Cardiac septum (tissue), 1 donor: ENCODE data around the gene RAB5A. TPM values are rescaled to one million over a fixed set of nuclear protein-coding genes. Genes with fewer than 3 reads are reported as not detected.
"Not testable (repeated sequence)": the region's sequence is repeated elsewhere in the genome, so short reads cannot be mapped to it uniquely, and the experiment has no call there.

ENCODE experiments used
- DNase-seq: peaks from one replicate; pipeline ENCODE4 v3.0.0-alpha.2; 2020; ENCODE audit warnings: low spot score
- intact Hi-C: fragments of 100-400 bp; cut with DNase I; formaldehyde crosslinking; loops from one replicate; pipeline ENCODE4 v1.14.0; 2022
- total RNA-seq: library from RNA; stranded (reverse); fragmentation: NEBNext Ultra II Directional; extraction: Animal tissue kit (Norgen Biotek cat#: 25700); gene quantifications from one replicate; pipeline ENCODE4 v1.2.1, GENCODE V29; 2021
- donor health status: DM: no; HTN: no; CAD: no.

RAB5A gene
- total RNA-seq, 1 donor from 2014 or later: 66.0 TPM

DNA sequence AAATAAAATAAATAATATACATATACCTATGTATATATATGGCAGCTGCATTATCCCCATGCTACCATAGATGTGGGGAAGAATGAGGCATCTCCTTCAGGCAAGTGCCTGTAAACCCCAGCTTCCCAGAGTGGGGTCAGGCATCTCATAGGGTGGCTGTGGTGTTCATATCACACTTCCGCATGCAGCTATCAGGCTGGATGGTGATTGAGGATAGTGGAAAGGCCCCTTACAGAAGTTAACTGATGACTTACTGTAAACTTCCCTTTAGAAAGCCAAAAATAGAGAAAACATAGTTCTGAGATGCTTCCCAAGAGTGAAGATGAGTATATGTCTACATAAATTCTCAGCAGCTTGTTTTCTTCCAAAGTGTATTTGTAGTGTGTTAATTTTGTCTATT is 68.6 kb downstream of the RAB5A start:
- no peak for DNase-seq
- intact Hi-C loops: no loop called here

DNA sequence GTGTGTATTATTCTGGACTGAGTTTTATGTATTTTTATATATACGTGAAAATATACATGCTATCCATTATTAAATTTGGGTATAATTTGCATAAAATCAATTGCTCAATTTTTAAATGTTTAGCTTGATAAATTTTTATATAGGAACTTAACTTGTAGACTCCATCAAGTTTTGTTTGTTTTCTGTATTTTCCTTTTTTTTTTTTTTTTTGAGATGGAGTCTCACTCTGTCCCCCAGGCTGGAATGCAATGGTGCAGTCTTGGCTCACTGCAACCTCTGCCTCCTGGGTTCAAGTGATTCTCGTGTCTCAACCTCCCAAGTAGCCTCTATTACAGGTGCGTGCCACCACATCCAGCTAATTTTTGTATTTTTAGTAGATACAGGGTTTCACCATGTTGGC is 69.2 kb downstream of the RAB5A start:
- intact Hi-C loops, DNase-seq: not testable (repeated sequence)

DNA sequence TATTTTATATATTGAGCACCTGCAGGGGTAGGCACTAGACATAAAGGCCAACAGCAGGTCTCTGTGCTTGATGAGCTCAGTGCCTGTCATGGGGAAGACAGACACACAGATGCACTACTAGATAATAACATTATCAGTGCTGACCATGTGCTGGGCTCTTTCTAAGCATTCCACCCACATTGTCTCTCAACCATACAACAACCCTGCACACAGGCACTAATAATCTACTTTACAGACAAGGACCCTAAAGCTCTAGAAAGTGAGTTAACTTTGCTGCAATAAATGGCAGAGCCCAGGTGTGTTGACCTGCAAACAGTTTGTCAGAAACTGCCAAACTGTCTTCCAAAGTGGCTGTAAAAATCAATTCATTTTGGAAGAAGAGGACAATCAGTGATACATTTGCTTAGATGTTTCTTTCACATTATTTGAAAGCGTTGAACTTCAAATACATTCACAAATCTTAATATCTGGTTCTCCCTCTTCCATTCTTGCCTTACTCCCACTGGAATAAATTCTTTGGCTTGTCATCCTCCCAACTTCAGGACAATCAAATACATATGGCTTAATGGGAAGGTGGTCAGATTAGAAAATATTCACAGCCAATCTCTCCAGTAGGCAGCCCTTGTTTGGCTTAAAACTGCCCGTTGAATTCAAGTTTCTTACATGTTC is 76.2 kb downstream of the RAB5A start:
- intact Hi-C loops: no loop called here
- DNase-seq: no peak

DNA sequence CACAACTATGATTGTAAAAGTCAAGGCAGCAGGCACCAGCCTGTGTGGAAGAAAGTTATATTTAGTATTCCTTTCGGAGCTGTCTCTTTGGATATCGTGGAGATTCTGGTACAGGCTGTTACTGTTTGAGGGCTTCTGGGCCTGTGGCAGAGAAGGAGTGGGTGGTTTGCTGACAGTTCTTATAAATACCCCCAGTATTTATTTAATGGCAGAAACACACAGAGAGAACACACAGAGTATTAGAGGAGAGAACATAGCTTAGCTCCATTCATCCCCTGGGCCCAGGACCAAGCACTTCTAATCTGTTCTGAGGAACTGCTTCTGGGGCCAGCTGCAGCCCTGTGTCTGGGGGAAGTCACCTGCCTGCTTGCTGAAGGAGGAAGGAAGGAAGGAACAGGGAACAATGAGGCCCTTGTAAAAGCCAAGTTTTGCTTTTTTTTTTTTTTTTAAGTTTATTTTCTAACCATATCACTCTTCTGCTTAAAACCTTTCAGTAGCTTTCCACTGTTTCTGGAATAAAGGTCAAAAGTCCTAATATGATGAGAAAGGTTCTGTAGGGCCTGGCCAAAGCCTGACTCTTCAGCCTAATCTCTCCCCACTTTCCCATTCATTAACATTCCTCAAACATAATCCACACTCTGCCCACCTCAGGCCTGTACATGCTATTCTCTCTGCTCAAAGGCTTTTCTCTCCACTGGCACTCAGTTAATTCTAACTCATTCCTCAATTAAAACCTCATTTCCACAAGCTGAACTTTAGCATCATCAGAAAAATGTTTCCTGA is 76.9 kb downstream of the RAB5A start:
- DNase-seq: peak; percentile 83

GRCh38 chr3:20027136-20027535 is 80.2 kb downstream of the RAB5A start:
- intact Hi-C loops: no loop called here
- no peak for DNase-seq

More for the DNA sequence above, 76.9 kb downstream of the RAB5A start:
- intact Hi-C loops: no loop called here

DNA sequence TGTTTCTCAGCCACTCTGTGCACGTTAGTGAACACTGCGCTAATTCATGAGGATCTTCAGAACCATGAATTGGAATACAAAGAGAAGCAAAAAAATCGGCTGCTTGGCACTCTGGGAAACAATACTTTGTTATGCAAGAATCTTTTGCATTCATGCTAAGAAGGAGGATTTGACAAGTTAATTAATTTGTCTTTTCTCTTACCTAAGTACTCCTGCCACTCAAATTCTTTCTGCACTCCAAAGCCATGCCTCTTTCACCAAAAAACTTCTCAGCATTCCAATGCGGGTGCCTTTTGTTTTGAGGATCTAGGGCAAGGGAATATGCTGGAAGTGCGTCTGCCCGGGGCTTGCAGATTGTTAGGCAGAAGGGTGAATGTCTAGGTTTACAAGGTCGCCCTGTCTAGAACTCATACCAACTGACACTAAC is 82.0 kb downstream of the RAB5A start:
- intact Hi-C loops: no loop called here
- no peak for DNase-seq

- intact Hi-C loops, DNase-seq: not testable (repeated sequence)
Observed at GRCh38 chr3:20031939-20032338, 85.0 kb downstream of the RAB5A start.

Other genes with a start within 250 kb of the RAB5A start
- 0.59 TPM for gene EFHB, start 12.9 kb upstream of the RAB5A start, total RNA-seq
- gene PP2D1, start 65.2 kb downstream of the RAB5A start, total RNA-seq: not detected
- gene KAT2B, start 93.3 kb downstream of the RAB5A start, total RNA-seq: 51.3 TPM
- 0.38 TPM for gene SGO1, start 239.1 kb downstream of the RAB5A start, total RNA-seq